Neural progenitor cell (in vitro differentiated cells): ENCODE data around the gene MRPS12.

ENCODE experiments used
- CTCF ChIP-seq: fragments of 200-600 bp; sonication (generic); IDR thresholded peaks from 2 replicates; pipeline ENCODE4 v1.5.1; 2017; ENCODE audit warnings: antibody characterized with exemption, mild to moderate bottlenecking
- EZH2 ChIP-seq: fragments of 200-600 bp; sonication (generic); IDR thresholded peaks from 2 replicates; pipeline ENCODE4 v1.6.1; 2017; ENCODE audit warnings: antibody characterized with exemption, mild to moderate bottlenecking, moderate library complexity
- EZH2phosphoT487 ChIP-seq: fragments of 200-600 bp; sonication (generic); IDR thresholded peaks from 2 replicates; pipeline ENCODE4 v1.6.1; 2017; ENCODE audit warnings: antibody characterized with exemption

- no peak for TF ChIP-seq CTCF
- TF ChIP-seq EZH2: no peak
- no peak for TF ChIP-seq EZH2phosphoT487
Observed at GRCh38 chr19:38917516-38917915, 13.2 kb upstream of the MRPS12 start.
